HCT116 (cell line): ENCODE results near the gene DIS3L2. TPM values are rescaled to one million over a fixed set of nuclear protein-coding genes. Genes with fewer than 3 reads are reported as not detected.

ENCODE experiments used
- ATAC-seq: fragments of 200-7000 bp; cut with Tn5 transposase; 2 replicates; pipeline ENCODE4 v1.9.1; 2020; ENCODE audit warnings: mild to moderate bottlenecking, moderate library complexity
- BruUV-seq: library from RNA; stranded (reverse); fragments of 400-500 nt; replicated peaks from 2 replicates; lab custom pipeline; 2021; lab: Mats Ljungman, UMichigan
- CTCF ChIA-PET: fragments of 300-600 bp; sonication (Branson Sonifier 250); formaldehyde crosslinking; loops from one replicate; lab custom pipeline; 2021; ENCODE audit warnings: antibody characterized with exemption; lab: Charles Lee
- POLR2A ChIA-PET: fragments of 300-600, 350-600 bp; sonication (Branson Sonifier 250); formaldehyde crosslinking; loops from one replicate; lab custom pipeline; 2021; ENCODE audit warnings: antibody characterized with exemption; lab: Charles Lee
- RAD21 ChIA-PET, 2 experiments: fragments of 300-600 bp; sonication (Branson Sonifier 250); formaldehyde crosslinking; loops; one replicate each; lab custom pipeline; 2023; ENCODE audit warnings: low total read pairs in 2 of 2; ENCODE audit not compliant: uncharacterized antibody in 2 of 2, unreplicated experiment in 2 of 2, low non-redundant PET in 1 of 2; lab: Charles Lee
- DNase-seq: peaks from one replicate; pipeline ENCODE4 v3.0.0-alpha.2; 2010; ENCODE audit warnings: low read depth, low spot score
- H2AFZ ChIP-seq: fragments of 200-600 bp; shearing (Covaris generic), sonication (generic); 2 replicates; pipeline ENCODE4 v1.6.1; 2017; ENCODE audit warnings: low read depth, mixed run types, mixed read lengths, antibody characterized with exemption, low read length; ENCODE audit not compliant: poor library complexity, severe bottlenecking
- H3K27ac ChIP-seq: 2 replicates; pipeline ENCODE4 v1.5.1; 2012; ENCODE audit warnings: low read depth, low read length
- H3K27me3 ChIP-seq: fragments of 200-600 bp; sonication (generic); 2 replicates; pipeline ENCODE4 v1.6.1; 2016; ENCODE audit warnings: mixed run types, low read length, mixed read lengths; ENCODE audit not compliant: insufficient read depth
- H3K36me3 ChIP-seq, 2 experiments: fragments of 200-500 bp in 1 of 2; fragments of 200-600 bp in 1 of 2; sonication (Bioruptor generic) in 1 of 2; sonication (generic) in 1 of 2; 2 replicates each; pipeline versions ENCODE4 v1.5.1 to v1.6.1; 2014 to 2016; ENCODE audit warnings: low read length in 2 of 2, inconsistent platforms in 1 of 2, mixed read lengths in 1 of 2, mixed run types in 1 of 2; ENCODE audit not compliant: insufficient read depth in 2 of 2, control insufficient read depth in 1 of 2
- H3K4me1 ChIP-seq, 2 experiments: fragments of 200-600 bp in 1 of 2; sonication (generic) in 1 of 2; 2 replicates each; pipeline versions ENCODE4 v1.5.1 to v1.6.1; 2012 to 2017; ENCODE audit warnings: low read length in 2 of 2, inconsistent platforms in 1 of 2, mild to moderate bottlenecking in 1 of 2, mixed read lengths in 1 of 2, mixed run types in 1 of 2, moderate library complexity in 1 of 2; ENCODE audit not compliant: insufficient read depth in 2 of 2, control insufficient read depth in 1 of 2
- H3K4me2 ChIP-seq: fragments of 200-600 bp; sonication (generic); 2 replicates; pipeline ENCODE4 v1.6.1; 2017; ENCODE audit warnings: mixed run types, low read length, mixed read lengths
- H3K4me3 ChIP-seq, 2 experiments: fragments of 200-600 bp in 1 of 2; sonication (generic) in 1 of 2; replicated peaks in 1 of 2; 2 replicates each; pipeline ENCODE4 v1.5.1; 2011 to 2016; ENCODE audit warnings: low read length in 2 of 2, control low read depth in 1 of 2, low read depth in 1 of 2, mild to moderate bottlenecking in 1 of 2, mixed read lengths in 1 of 2, mixed run types in 1 of 2
- H3K79me2 ChIP-seq: fragments of 200-600 bp; sonication (generic); 2 replicates; pipeline ENCODE4 v1.6.1; 2017; ENCODE audit warnings: mild to moderate bottlenecking, mixed run types, low read length, moderate library complexity, mixed read lengths; ENCODE audit not compliant: insufficient read depth
- H3K9ac ChIP-seq: fragments of 200-600 bp; sonication (generic); 2 replicates; pipeline ENCODE4 v1.6.1; 2016; ENCODE audit warnings: low read length, mixed read lengths
- H3K9me2 ChIP-seq: fragments of 200-600 bp; sonication (generic), shearing (Covaris generic); 2 replicates; pipeline ENCODE4 v1.6.1; 2017; ENCODE audit warnings: mixed run types, mild to moderate bottlenecking, moderate library complexity; ENCODE audit not compliant: insufficient read depth
- H3K9me3 ChIP-seq, 2 experiments: fragments of 200-500 bp in 1 of 2; fragments of 200-600 bp in 1 of 2; sonication (Bioruptor generic) in 1 of 2; sonication (generic) in 1 of 2; 2 replicates each; pipeline ENCODE4 v1.6.1; 2014 to 2017; ENCODE audit warnings: low read length in 2 of 2, mixed read lengths in 2 of 2, inconsistent platforms in 1 of 2, low read depth in 1 of 2, mild to moderate bottlenecking in 1 of 2, mixed run types in 1 of 2, moderate library complexity in 1 of 2; ENCODE audit not compliant: control insufficient read depth in 1 of 2, insufficient read depth in 1 of 2
- H4K20me1 ChIP-seq: fragments of 200-600 bp; sonication (generic), shearing (Covaris generic); 2 replicates; pipeline ENCODE4 v1.6.1; 2017; ENCODE audit warnings: mixed run types, mild to moderate bottlenecking, moderate library complexity; ENCODE audit not compliant: insufficient read depth
- CBX3 ChIP-seq: IDR thresholded peaks from 2 replicates; pipeline ENCODE4 v1.6.1; 2012; ENCODE audit warnings: low read depth
- CEBPB ChIP-seq: IDR thresholded peaks from 2 replicates; pipeline ENCODE4 v1.6.1; 2012; ENCODE audit warnings: low read depth
- EGR1 ChIP-seq: IDR thresholded peaks from 2 replicates; pipeline ENCODE4 v1.6.1; 2012; ENCODE audit warnings: low read depth
- ELF1 ChIP-seq: IDR thresholded peaks from 2 replicates; pipeline ENCODE4 v1.6.1; 2012; ENCODE audit warnings: low read depth, borderline replicate concordance
- EZH2 ChIP-seq: fragments of 200-600 bp; sonication (generic); IDR thresholded peaks from 2 replicates; pipeline ENCODE4 v1.6.1; 2017; ENCODE audit warnings: antibody characterized with exemption, mixed run types
- FOSL1 ChIP-seq: IDR thresholded peaks from 2 replicates; pipeline ENCODE4 v1.6.1; 2012; ENCODE audit warnings: low read depth
- JUND ChIP-seq: IDR thresholded peaks from 2 replicates; pipeline ENCODE4 v1.6.1; 2012
- POLR2A ChIP-seq: IDR thresholded peaks from 2 replicates; pipeline ENCODE4 v1.7.0; 2011; ENCODE audit warnings: borderline replicate concordance; ENCODE audit not compliant: insufficient read depth, insufficient read length; ENCODE audit errors: extremely low read depth
- POLR2AphosphoS5 ChIP-seq: IDR thresholded peaks from 2 replicates; pipeline ENCODE4 v1.6.1; 2011; ENCODE audit warnings: mild to moderate bottlenecking, low read depth, low read length, moderate library complexity
- SIN3A ChIP-seq: IDR thresholded peaks from 2 replicates; pipeline ENCODE4 v1.6.1; 2012; ENCODE audit warnings: low read depth
- SP1 ChIP-seq: IDR thresholded peaks from 2 replicates; pipeline ENCODE4 v1.6.1; 2012; ENCODE audit warnings: low read depth
- TCF7L2 ChIP-seq: IDR thresholded peaks from 2 replicates; pipeline ENCODE4 v1.7.0; 2011; ENCODE audit warnings: borderline replicate concordance, inconsistent platforms; ENCODE audit not compliant: insufficient read depth, insufficient read length; ENCODE audit errors: extremely low read depth
- YY1 ChIP-seq: IDR thresholded peaks from 2 replicates; pipeline ENCODE4 v1.6.1; 2011; ENCODE audit warnings: low read length, low read depth, moderate library complexity, mild to moderate bottlenecking; ENCODE audit not compliant: insufficient replicate concordance; ENCODE audit errors: extremely low read depth
- ZNF274 ChIP-seq: fragments of 200-500 bp; sonication (Bioruptor generic); IDR thresholded peaks from 2 replicates; pipeline ENCODE4 v1.6.1; 2014; ENCODE audit warnings: mild to moderate bottlenecking, low read depth, low read length, inconsistent platforms
- intact Hi-C: fragments of 100-400 bp; cut with micrococcal nuclease; formaldehyde crosslinking; loops from 2 replicates; pipeline ENCODE4 v1.10.0; 2022
- total RNA-seq: library from RNA; stranded (reverse); gene quantifications from one replicate; pipeline ENCODE4 v1.2.1, GENCODE V29; 2021; ENCODE audit not compliant: unreplicated experiment
- TF ChIP-seq, protein P1 (sequence below), 3 experiments: fragments of 200-600 bp in 1 of 3; sonication (generic) in 1 of 3; IDR thresholded peaks in 2 of 3; conservative IDR thresholded peaks in 1 of 3; 2 replicates each; pipeline ENCODE4 v1.5.1; 2012 to 2017; ENCODE audit warnings: low read depth in 2 of 3, low read length in 2 of 3, antibody characterized with exemption in 1 of 3, borderline replicate concordance in 1 of 3, control low read depth in 1 of 3, mild to moderate bottlenecking in 1 of 3, mixed read lengths in 1 of 3, mixed run types in 1 of 3, moderate library complexity in 1 of 3; ENCODE audit not compliant: insufficient read depth in 1 of 3
- TF ChIP-seq, protein P2 (sequence below): IDR thresholded peaks from 2 replicates; pipeline ENCODE4 v1.6.1; 2012

Gene DIS3L2
- total RNA-seq, 1 experiment from 2014 or later = 42.5 TPM

DNA sequence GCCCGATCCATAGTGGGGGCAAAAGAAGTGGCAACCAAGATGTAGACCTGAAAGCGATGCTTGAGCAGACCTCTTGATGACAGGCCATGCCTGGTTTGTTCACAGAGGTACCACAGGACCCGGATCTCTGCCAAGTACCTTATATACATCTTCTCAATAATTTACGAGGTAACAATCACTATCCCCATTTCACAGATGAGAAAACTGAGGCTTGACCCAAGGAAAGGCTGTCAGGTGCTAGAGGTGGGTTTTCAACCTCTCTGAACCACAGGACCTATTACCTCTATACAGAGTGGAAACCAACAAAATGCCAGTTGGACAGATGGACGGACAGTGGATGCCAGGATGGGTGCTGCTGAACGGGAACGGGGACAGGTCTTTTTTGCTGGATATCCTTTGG, 13.8 kb upstream of the DIS3L2 start:
- H2AFZ ChIP-seq = no peak overlapping the region
- BruUV-seq = no TSS peak
- intact Hi-C loops = no loop called here
- ChIA-PET CTCF (no interaction called here), RAD21 (no interaction called here), POLR2A (no interaction called here)
- H4K20me1 ChIP-seq = no peaks in the 10 kb centered on the region
- no peak for ATAC-seq
- no peaks in the 10 kb centered on the region for H3K27me3 ChIP-seq
- H3K4me2 ChIP-seq = no peak overlapping the region
- no peak overlapping the region for H3K27ac ChIP-seq
- H3K4me1 ChIP-seq = no peaks in the 10 kb centered on the region
- H3K9ac ChIP-seq = no peak overlapping the region
- TF ChIP-seq, protein P1, sequence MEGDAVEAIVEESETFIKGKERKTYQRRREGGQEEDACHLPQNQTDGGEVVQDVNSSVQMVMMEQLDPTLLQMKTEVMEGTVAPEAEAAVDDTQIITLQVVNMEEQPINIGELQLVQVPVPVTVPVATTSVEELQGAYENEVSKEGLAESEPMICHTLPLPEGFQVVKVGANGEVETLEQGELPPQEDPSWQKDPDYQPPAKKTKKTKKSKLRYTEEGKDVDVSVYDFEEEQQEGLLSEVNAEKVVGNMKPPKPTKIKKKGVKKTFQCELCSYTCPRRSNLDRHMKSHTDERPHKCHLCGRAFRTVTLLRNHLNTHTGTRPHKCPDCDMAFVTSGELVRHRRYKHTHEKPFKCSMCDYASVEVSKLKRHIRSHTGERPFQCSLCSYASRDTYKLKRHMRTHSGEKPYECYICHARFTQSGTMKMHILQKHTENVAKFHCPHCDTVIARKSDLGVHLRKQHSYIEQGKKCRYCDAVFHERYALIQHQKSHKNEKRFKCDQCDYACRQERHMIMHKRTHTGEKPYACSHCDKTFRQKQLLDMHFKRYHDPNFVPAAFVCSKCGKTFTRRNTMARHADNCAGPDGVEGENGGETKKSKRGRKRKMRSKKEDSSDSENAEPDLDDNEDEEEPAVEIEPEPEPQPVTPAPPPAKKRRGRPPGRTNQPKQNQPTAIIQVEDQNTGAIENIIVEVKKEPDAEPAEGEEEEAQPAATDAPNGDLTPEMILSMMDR (IDR thresholded peaks at IDR 0.05 in 2 of 3, conservative IDR thresholded peaks at IDR 0.05 in 1 of 3; ENCODE audit: borderline replicate concordance in 1 of 3, insufficient read depth in 1 of 3, low read depth in 2 of 3, low read length in 2 of 3) = no peak
- no peak for TF ChIP-seq SP1
- no peak for TF ChIP-seq SIN3A
- no peak for TF ChIP-seq EGR1
- TF ChIP-seq ZNF274 = no peak
- H3K4me3 ChIP-seq = no peak overlapping the region
- DNase-seq = no peak
- H3K9me3 ChIP-seq = no peaks in the 10 kb centered on the region
- no peaks in the 10 kb centered on the region for H3K36me3 ChIP-seq
- no peaks in the 10 kb centered on the region for H3K79me2 ChIP-seq
- H3K9me2 ChIP-seq = no peaks in the 10 kb centered on the region

DNA sequence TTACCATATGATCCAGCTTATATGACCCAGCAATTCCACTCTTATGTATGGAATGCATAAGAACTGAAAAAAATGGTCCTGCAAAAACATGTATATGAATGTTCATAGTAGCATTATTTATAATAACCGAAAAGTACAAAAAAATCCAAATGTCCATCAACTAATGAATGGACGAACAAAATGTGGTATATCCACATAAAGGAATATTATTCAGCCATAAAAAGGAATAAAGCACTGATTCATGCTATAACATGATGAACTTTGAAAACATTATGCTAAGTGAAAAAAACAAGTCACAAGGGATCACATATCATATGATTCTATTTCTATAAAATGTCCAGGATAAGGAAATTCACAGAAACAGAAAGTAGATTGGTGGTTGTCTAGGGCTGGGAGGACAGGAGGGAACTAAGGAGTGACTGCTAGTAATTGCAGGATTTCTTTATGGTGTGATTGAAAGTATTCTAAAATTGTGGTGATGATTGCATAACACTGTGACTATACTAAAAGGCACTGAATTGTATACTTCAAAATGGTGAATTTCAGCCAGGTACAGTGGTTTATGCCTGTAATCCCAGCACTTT, 10.0 kb upstream of the DIS3L2 start:
- no peak overlapping the region for H3K4me3 ChIP-seq
- CTCF ChIA-PET = no interaction called here
- no peak overlapping the region for H3K9ac ChIP-seq
- RAD21 ChIA-PET = no interaction called here
- H3K27me3 ChIP-seq = no peaks in the 10 kb centered on the region
- ATAC-seq = no peak
- POLR2A ChIA-PET = no interaction called here
- intact Hi-C loops = no loop called here
- BruUV-seq = no TSS peak
- H3K9me2 ChIP-seq = no peaks in the 10 kb centered on the region
- H3K9me3 ChIP-seq = no peaks in the 10 kb centered on the region
- no peak for DNase-seq
- H2AFZ ChIP-seq = no peak overlapping the region
- no peak overlapping the region for H3K27ac ChIP-seq
- no peaks in the 10 kb centered on the region for H3K4me1 ChIP-seq
- H3K36me3 ChIP-seq = no peaks in the 10 kb centered on the region
- H4K20me1 ChIP-seq = no peaks in the 10 kb centered on the region
- no peaks in the 10 kb centered on the region for H3K79me2 ChIP-seq
- H3K4me2 ChIP-seq = no peak overlapping the region
- TF ChIP-seq YY1 (no peak), ELF1 (no peak), EZH2 (no peak), TCF7L2 (no peak), SIN3A (no peak), EGR1 (no peak), SP1 (no peak), ZNF274 (no peak), CBX3 (no peak), CEBPB (no peak), JUND (no peak), FOSL1 (no peak), POLR2A (no peak), POLR2AphosphoS5 (no peak)
- TF ChIP-seq, protein P1 (IDR thresholded peaks at IDR 0.05 in 2 of 3, conservative IDR thresholded peaks at IDR 0.05 in 1 of 3; ENCODE audit: borderline replicate concordance in 1 of 3, insufficient read depth in 1 of 3, low read depth in 2 of 3, low read length in 2 of 3) = no peak
- TF ChIP-seq, protein P2, sequence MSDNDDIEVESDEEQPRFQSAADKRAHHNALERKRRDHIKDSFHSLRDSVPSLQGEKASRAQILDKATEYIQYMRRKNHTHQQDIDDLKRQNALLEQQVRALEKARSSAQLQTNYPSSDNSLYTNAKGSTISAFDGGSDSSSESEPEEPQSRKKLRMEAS = no peak
